NT2/D1 (cell line): ENCODE results near the gene PBXIP1.

ENCODE experiments used
- SUZ12 ChIP-seq: IDR thresholded peaks from 2 replicates; pipeline ENCODE4 v1.6.1; 2011; ENCODE audit not compliant: insufficient read length, insufficient read depth; ENCODE audit errors: extremely low read depth
- ZNF274 ChIP-seq: IDR thresholded peaks from 2 replicates; pipeline ENCODE4 v1.6.1; 2011; ENCODE audit warnings: mild to moderate bottlenecking, low read depth, low read length

GRCh38 chr1:154895798-154896197 is 60.1 kb downstream of the PBXIP1 start:
- TF ChIP-seq ZNF274 (no peak), SUZ12 (no peak)
